Measurements from ENCODE around the gene PTPRG.

Gene PTPRG

GRCh38 chr3:61563313-61564271 lies 2.2 kb downstream of the PTPRG start:
- H3K4me3 ChIP-seq (ENCODE audit: low read length, poor library complexity, severe bottlenecking) = no peak overlapping the region
- H3K9ac ChIP-seq (ENCODE audit: low read depth, low read length, poor library complexity, severe bottlenecking) = no peak overlapping the region
- H3F3A ChIP-seq (ENCODE audit: low read depth) = no peaks in the 10 kb centered on the region
- peak overlapping the region; percentile 87 for H3K4me2 ChIP-seq (ENCODE audit: low read depth, low read length, poor library complexity, severe bottlenecking)
- no peaks in the 10 kb centered on the region for H3K9me3 ChIP-seq (ENCODE audit: insufficient read depth, low read depth, low read length)
- peaks cover 3% of the 10 kb centered on the region for H4K20me1 ChIP-seq (ENCODE audit: insufficient read depth, low read length, poor library complexity, severe bottlenecking)
- peaks cover 14% of the 10 kb centered on the region for H3K79me2 ChIP-seq (ENCODE audit: insufficient read depth, low read length)
- TF ChIP-seq CTCF (conservative IDR thresholded peaks at IDR 0.05; ENCODE audit: low read length) (no peak), EZH2phosphoT487 (IDR thresholded peaks at IDR 0.05; ENCODE audit: borderline replicate concordance) (no peak)
- no peak overlapping the region for H2AFZ ChIP-seq (ENCODE audit: low read length)
- no peaks in the 10 kb centered on the region for H3K27me3 ChIP-seq (ENCODE audit: insufficient read depth, low read length, poor library complexity, severe bottlenecking)
- no peaks in the 10 kb centered on the region for H3K36me3 ChIP-seq (ENCODE audit: insufficient read depth, low read length)
- H3K9me2 ChIP-seq (replicated peaks; ENCODE audit: low read depth, low read length) = no peaks in the 10 kb centered on the region
- peaks cover 35% of the 10 kb centered on the region for H3K4me1 ChIP-seq (ENCODE audit: insufficient read depth, low read length, poor library complexity, severe bottlenecking)

DNA sequence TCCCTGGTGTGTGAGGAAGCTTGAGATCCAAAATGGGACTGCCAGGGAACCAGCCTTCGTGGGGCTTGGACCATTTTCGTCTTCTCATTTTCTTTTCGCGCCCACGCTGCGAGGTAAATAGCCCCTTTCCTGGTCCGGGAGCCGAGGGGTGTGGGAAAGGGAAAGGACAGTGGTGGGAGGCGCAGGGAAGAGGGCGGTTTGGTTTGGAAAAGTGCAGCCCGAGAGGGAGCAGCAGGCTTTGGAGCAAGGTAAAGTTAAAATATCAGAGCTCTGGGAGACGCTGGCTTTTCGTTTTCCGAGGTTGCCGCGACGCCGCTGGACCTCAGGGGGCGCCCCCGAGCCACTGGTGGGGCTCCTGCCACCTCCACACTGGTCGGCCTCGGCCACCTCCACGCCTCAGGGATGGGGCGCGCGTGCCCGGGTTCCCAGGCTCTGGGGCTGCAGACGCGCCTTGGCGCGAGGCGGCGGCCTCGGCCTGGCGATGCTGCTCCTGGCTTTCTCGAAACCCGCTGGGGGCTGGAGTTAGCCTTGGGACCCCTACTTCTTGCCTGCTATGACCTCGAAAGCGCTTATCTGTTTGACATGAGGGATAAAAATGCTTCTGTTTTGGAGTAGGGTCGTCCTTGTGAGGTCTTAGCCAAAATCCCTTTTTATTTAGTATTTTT lies 3.2 kb downstream of the PTPRG start:
- Histone ChIP-seq H3K4me2 (ENCODE audit: low read depth, low read length, poor library complexity, severe bottlenecking) (peak overlapping the region; percentile 41), H3K79me2 (ENCODE audit: insufficient read depth, low read length) (peaks cover 14% of the 10 kb centered on the region), H3K9ac (ENCODE audit: low read depth, low read length, poor library complexity, severe bottlenecking) (no peak overlapping the region), H4K20me1 (ENCODE audit: insufficient read depth, low read length, poor library complexity, severe bottlenecking) (peaks cover 3% of the 10 kb centered on the region), H3F3A (ENCODE audit: low read depth) (no peaks in the 10 kb centered on the region), H3K9me3 (ENCODE audit: insufficient read depth, low read depth, low read length) (no peaks in the 10 kb centered on the region), H3K4me3 (ENCODE audit: low read length, poor library complexity, severe bottlenecking) (no peak overlapping the region), H3K4me1 (ENCODE audit: insufficient read depth, low read length, poor library complexity, severe bottlenecking) (peaks cover 33% of the 10 kb centered on the region), H3K9me2 (replicated peaks; ENCODE audit: low read depth, low read length) (no peaks in the 10 kb centered on the region), H3K27me3 (ENCODE audit: insufficient read depth, low read length, poor library complexity, severe bottlenecking) (no peaks in the 10 kb centered on the region), H2AFZ (ENCODE audit: low read length) (no peak overlapping the region), H3K36me3 (ENCODE audit: insufficient read depth, low read length) (no peaks in the 10 kb centered on the region)
- TF ChIP-seq EZH2phosphoT487 (IDR thresholded peaks at IDR 0.05; ENCODE audit: borderline replicate concordance) = no peak
- TF ChIP-seq CTCF (conservative IDR thresholded peaks at IDR 0.05; ENCODE audit: low read length) = peak; percentile 28; the same call in 1 of the 2 replicates

GRCh38 chr3:61565569-61565968 lies 4.2 kb downstream of the PTPRG start:
- peaks cover 3% of the 10 kb centered on the region for H4K20me1 ChIP-seq (ENCODE audit: insufficient read depth, low read length, poor library complexity, severe bottlenecking)
- H3F3A ChIP-seq (ENCODE audit: low read depth) = no peaks in the 10 kb centered on the region
- H3K4me3 ChIP-seq (ENCODE audit: low read length, poor library complexity, severe bottlenecking) = no peak overlapping the region
- peaks cover 27% of the 10 kb centered on the region for H3K4me1 ChIP-seq (ENCODE audit: insufficient read depth, low read length, poor library complexity, severe bottlenecking)
- no peaks in the 10 kb centered on the region for H3K27me3 ChIP-seq (ENCODE audit: insufficient read depth, low read length, poor library complexity, severe bottlenecking)
- no peaks in the 10 kb centered on the region for H3K36me3 ChIP-seq (ENCODE audit: insufficient read depth, low read length)
- no peak overlapping the region for H3K9ac ChIP-seq (ENCODE audit: low read depth, low read length, poor library complexity, severe bottlenecking)
- no peaks in the 10 kb centered on the region for H3K9me2 ChIP-seq (replicated peaks; ENCODE audit: low read depth, low read length)
- no peaks in the 10 kb centered on the region for H3K9me3 ChIP-seq (ENCODE audit: insufficient read depth, low read depth, low read length)
- peaks cover 14% of the 10 kb centered on the region for H3K79me2 ChIP-seq (ENCODE audit: insufficient read depth, low read length)
- no peak overlapping the region for H2AFZ ChIP-seq (ENCODE audit: low read length)
- TF ChIP-seq CTCF (conservative IDR thresholded peaks at IDR 0.05; ENCODE audit: low read length) = no peak
- TF ChIP-seq EZH2phosphoT487 (IDR thresholded peaks at IDR 0.05; ENCODE audit: borderline replicate concordance) = no peak
- peak overlapping the region; percentile 41 for H3K4me2 ChIP-seq (ENCODE audit: low read depth, low read length, poor library complexity, severe bottlenecking)

Measured in Loucy (cell line).